Thyroid gland (tissue), 4 donors: ENCODE results near the gene RYR2. TPM values are rescaled to one million over a fixed set of nuclear protein-coding genes. Genes with fewer than 3 reads are reported as not detected.

Experiments used
- DNase-seq, 2 donors: peaks; one replicate each; pipeline ENCODE4 v3.0.0-alpha.2; 2019
- H3K27ac ChIP-seq, 3 donors: fragments of 200-600 bp; sonication (generic); 1 replicate in 2 of 3; 2 replicates in 1 of 3; pipeline ENCODE4 v1.5.1; 2016 to 2019; ENCODE audit warnings: mild to moderate bottlenecking in 1 of 3, moderate library complexity in 1 of 3
- H3K27me3 ChIP-seq: fragments of 200-600 bp; sonication (generic); one replicate; pipeline ENCODE4 v1.5.1; 2019
- H3K36me3 ChIP-seq, 2 donors: fragments of 200-600 bp; sonication (generic); one replicate each; pipeline ENCODE4 v1.5.1; 2016 to 2019
- H3K4me1 ChIP-seq, 2 donors: fragments of 200-600 bp; sonication (generic); one replicate each; pipeline ENCODE4 v1.5.1; 2017 to 2019
- H3K4me3 ChIP-seq, 3 donors: fragments of 200-600 bp; sonication (generic); replicated peaks in 1 of 3; 1 replicate in 2 of 3; 2 replicates in 1 of 3; pipeline ENCODE4 v1.5.1; 2016; ENCODE audit warnings: mild to moderate bottlenecking in 1 of 3
- H3K9me3 ChIP-seq: fragments of 200-600 bp; sonication (generic); one replicate; pipeline ENCODE4 v1.5.1; 2017
- CTCF ChIP-seq, 6 experiments: fragments of 200-600 bp in 3 of 6; fragments of 450-650 bp in 3 of 6; sonication (generic) in 3 of 6; IDR thresholded peaks; one replicate each; pipeline ENCODE4 v1.5.1; 2016 to 2019; ENCODE audit warnings: antibody characterized with exemption in 6 of 6, mild to moderate bottlenecking in 2 of 6, inconsistent platforms in 1 of 6, moderate library complexity in 1 of 6
- POLR2A ChIP-seq, 2 donors: fragments of 450-650 bp; IDR thresholded peaks; one replicate each; pipeline ENCODE4 v1.6.1; 2017; ENCODE audit warnings: antibody characterized with exemption in 2 of 2, mild to moderate bottlenecking in 2 of 2, moderate library complexity in 1 of 2
- WGBS, 2 donors: methylation state at CpG; one replicate each; pipeline ENCODE4 v1.1.5; 2017; 5-methylcytosine and 5-hydroxymethylcytosine counted together
- intact Hi-C: fragments of 100-400 bp; cut with DNase I; formaldehyde crosslinking; loops from one replicate; pipeline ENCODE4 v1.15.1; 2023
- total RNA-seq, 4 donors: library from RNA; depleted of rRNA; stranded (reverse); fragments of >200 nt; gene quantifications; one replicate each; pipeline ENCODE4 v1.2.3, GENCODE V29; 2016

RYR2 gene
- total RNA-seq, 4 donors from 2014 or later: 6.6 to 31.8 (median 28.2) TPM

GRCh38 chr1:237180256-237180655 lies 138.3 kb downstream of the RYR2 start:
- Histone ChIP-seq H3K27ac (peak overlapping the region in 1 of 3 donors; percentile 4), H3K36me3 (no peaks in the 10 kb centered on the region), H3K4me1 (peaks cover 3 to 6% of the 10 kb centered on the region in 2 donors), H3K27me3 (no peaks in the 10 kb centered on the region), H3K9me3 (no peaks in the 10 kb centered on the region), H3K4me3 (no peak overlapping the region)
- no peak for TF ChIP-seq POLR2A (IDR thresholded peaks at IDR 0.05)
- TF ChIP-seq CTCF (IDR thresholded peaks at IDR 0.05): no peak
- no peak for DNase-seq
- WGBS, 2 donors: 57 to 61% methylated on average over 2 of the region's 2 CpGs
- intact Hi-C loops: no loop called here

- Histone ChIP-seq H3K4me3 (no peak overlapping the region), H3K36me3 (no peaks in the 10 kb centered on the region), H3K27ac (no peak overlapping the region), H3K27me3 (no peaks in the 10 kb centered on the region), H3K9me3 (no peaks in the 10 kb centered on the region), H3K4me1 (peaks cover 3 to 6% of the 10 kb centered on the region in 2 donors)
- WGBS, 2 donors: 87 to 95% methylated on average over 12 of the region's 12 CpGs
- intact Hi-C loops: no loop called here
- TF ChIP-seq CTCF (IDR thresholded peaks at IDR 0.05) (no peak), POLR2A (IDR thresholded peaks at IDR 0.05) (no peak)
- no peak for DNase-seq
These were observed 139.8 kb downstream of the RYR2 start for GRCh38 chr1:237181743-237182317.

DNA sequence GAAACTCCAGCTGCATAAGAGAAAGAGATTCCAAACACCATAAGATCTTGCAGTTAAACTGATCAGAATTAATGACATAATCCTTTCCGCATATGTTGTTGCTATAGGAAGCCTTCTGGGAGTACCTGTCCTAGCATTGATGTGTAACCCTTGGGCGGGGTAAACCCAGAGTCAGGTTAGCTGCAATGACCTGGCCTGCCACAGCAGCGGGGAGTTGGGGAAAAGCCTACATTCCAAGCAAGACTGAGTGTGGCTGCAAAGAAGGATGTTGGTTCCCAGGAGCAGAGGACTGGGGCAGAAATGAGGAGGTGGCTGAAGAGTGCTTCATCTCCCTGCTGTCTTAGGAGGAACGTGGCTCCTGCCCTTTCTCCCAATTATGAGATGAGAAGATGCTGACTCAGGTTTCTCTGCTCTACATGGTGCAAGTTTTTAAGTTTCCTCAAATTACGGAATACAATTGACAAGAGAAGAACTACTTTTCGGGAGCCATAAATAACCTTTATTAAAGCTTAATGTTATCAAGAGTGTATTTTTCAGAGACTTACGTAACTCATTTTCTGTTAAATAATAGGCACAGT lies 142.1 kb downstream of the RYR2 start:
- intact Hi-C loops: no loop called here
- no peak for DNase-seq

GRCh38 chr1:237186675-237187074 lies 144.7 kb downstream of the RYR2 start:
- Histone ChIP-seq H3K4me1 (no peaks in the 10 kb centered on the region), H3K4me3 (no peak overlapping the region), H3K36me3 (no peaks in the 10 kb centered on the region), H3K27ac (no peak overlapping the region), H3K27me3 (no peaks in the 10 kb centered on the region), H3K9me3 (no peaks in the 10 kb centered on the region)
- intact Hi-C loops: no loop called here
- WGBS, 2 donors: 61 to 64% methylated on average over 8 of the region's 8 CpGs
- no peak for DNase-seq
- TF ChIP-seq POLR2A (IDR thresholded peaks at IDR 0.05) (no peak), CTCF (IDR thresholded peaks at IDR 0.05) (no peak)

More for the DNA sequence above, 142.1 kb downstream of the RYR2 start:
- H3K4me1 ChIP-seq: peaks cover 0 to 6% of the 10 kb centered on the region in 2 donors
- no peak overlapping the region for H3K4me3 ChIP-seq
- TF ChIP-seq POLR2A (IDR thresholded peaks at IDR 0.05) (no peak), CTCF (IDR thresholded peaks at IDR 0.05) (no peak)
- no peaks in the 10 kb centered on the region for H3K9me3 ChIP-seq
- WGBS, 2 donors: 84 to 88% methylated on average over 7 of the region's 7 CpGs
- H3K27ac ChIP-seq: no peak overlapping the region
- no peaks in the 10 kb centered on the region for H3K27me3 ChIP-seq
- no peaks in the 10 kb centered on the region for H3K36me3 ChIP-seq

- Histone ChIP-seq H3K4me1 (no peaks in the 10 kb centered on the region), H3K9me3 (no peaks in the 10 kb centered on the region), H3K4me3 (no peak overlapping the region), H3K27ac (no peak overlapping the region), H3K27me3 (no peaks in the 10 kb centered on the region), H3K36me3 (no peaks in the 10 kb centered on the region)
- no peak for DNase-seq
- intact Hi-C loops: no loop called here
- 96 to 97% methylated on average over 3 of the region's 3 CpGs for WGBS, 2 donors
- TF ChIP-seq CTCF (IDR thresholded peaks at IDR 0.05): no peak
- TF ChIP-seq POLR2A (IDR thresholded peaks at IDR 0.05): no peak
These were observed 145.9 kb downstream of the RYR2 start for GRCh38 chr1:237187842-237188241.
